Testis (tissue), 2 donors: ENCODE data around the gene SH3RF3.

Experiments
- CTCF ChIP-seq, 3 experiments: fragments of 450-650 bp in 2 of 3; fragments of 200-600 bp in 1 of 3; sonication (generic) in 1 of 3; IDR thresholded peaks; one replicate each; pipeline ENCODE4 v1.5.1; 2016 to 2019; ENCODE audit warnings: antibody characterized with exemption in 3 of 3, mild to moderate bottlenecking in 2 of 3, moderate library complexity in 1 of 3
- POLR2A ChIP-seq: fragments of 450-650 bp; IDR thresholded peaks from one replicate; pipeline ENCODE4 v1.6.1; 2017; ENCODE audit warnings: antibody characterized with exemption, mild to moderate bottlenecking, moderate library complexity

DNA sequence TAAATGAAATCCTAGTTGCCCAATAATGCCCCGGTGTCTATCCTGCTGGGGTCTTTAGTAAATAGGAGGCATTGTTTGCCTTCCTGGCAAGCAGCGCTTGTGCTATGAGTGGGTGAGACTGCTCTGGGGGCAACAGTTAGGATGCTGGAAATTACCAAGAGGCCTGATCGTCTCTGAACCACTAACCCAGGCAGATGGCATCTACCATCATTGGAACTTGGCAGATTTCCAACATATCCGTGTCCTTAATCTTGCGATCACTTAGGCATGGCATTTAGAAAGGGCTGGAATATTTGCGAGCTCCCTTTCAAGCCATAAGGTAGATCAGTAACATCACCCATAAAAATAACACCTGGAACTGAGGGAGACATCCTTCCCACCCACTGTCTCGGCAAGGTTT is 18.8 kb upstream of the SH3RF3 start:
- no peak for TF ChIP-seq CTCF (IDR thresholded peaks at IDR 0.05)
- TF ChIP-seq POLR2A: no peak
